Measurements from ENCODE around the gene UBTD2. TPM values are rescaled to one million over a fixed set of nuclear protein-coding genes. Genes with fewer than 3 reads are reported as not detected.

Gene UBTD2
- total and polyA plus RNA-seq, 10 donors, result 4.9 to 13.9 (median 8.4) TPM

- WGBS, 5 donors, result 88 to 97% (median 91%) methylated on average over 3 of the region's 3 CpGs
- Histone ChIP-seq H3K9me3 (no peaks in the 10 kb centered on the region), H3K36me3 (no peaks in the 10 kb centered on the region), H3K27me3 (replicated peaks in 1 of 7) (no peaks in the 10 kb centered on the region), H3K4me3 (no peak overlapping the region), H3K27ac (no peak overlapping the region), H3K4me1 (peaks cover 0 to 40% (median 15%) of the 10 kb centered on the region in 6 donors)
- intact Hi-C loops (cut with DNase I; ENCODE audit: low total_unique reads), result no loop called here
- DNase-seq, result no peak
- no peak for TF ChIP-seq CTCF (IDR thresholded peaks at IDR 0.05 in 8 of 11, conservative IDR thresholded peaks at IDR 0.05 in 3 of 11)
- no peak for TF ChIP-seq POLR2AphosphoS5 (IDR thresholded peaks at IDR 0.05)
- no peak for TF ChIP-seq POLR2A (IDR thresholded peaks at IDR 0.05)
Measured at GRCh38 chr5:172276214-172276613, 7.3 kb downstream of the UBTD2 start.

GRCh38 chr5:172274951-172275753 is 8.4 kb downstream of the UBTD2 start:
- TF ChIP-seq POLR2A (IDR thresholded peaks at IDR 0.05) (no peak), CTCF (IDR thresholded peaks at IDR 0.05 in 8 of 11, conservative IDR thresholded peaks at IDR 0.05 in 3 of 11) (no peak), POLR2AphosphoS5 (IDR thresholded peaks at IDR 0.05) (no peak)
- intact Hi-C loops (cut with DNase I; ENCODE audit: low total_unique reads), result no loop called here

GRCh38 chr5:172267943-172268342 is 15.6 kb downstream of the UBTD2 start:
- H3K27ac ChIP-seq, result no peak overlapping the region
- intact Hi-C loops (cut with DNase I; ENCODE audit: low total_unique reads), result no loop called here
- H3K27me3 ChIP-seq (replicated peaks in 1 of 7), result no peaks in the 10 kb centered on the region
- peaks cover 0 to 7% (median 0%) of the 10 kb centered on the region in 6 donors for H3K36me3 ChIP-seq
- TF ChIP-seq POLR2AphosphoS5 (IDR thresholded peaks at IDR 0.05), result no peak
- TF ChIP-seq POLR2A (IDR thresholded peaks at IDR 0.05), result no peak
- no peak for TF ChIP-seq CTCF (IDR thresholded peaks at IDR 0.05 in 8 of 11, conservative IDR thresholded peaks at IDR 0.05 in 3 of 11)
- H3K4me3 ChIP-seq, result no peak overlapping the region
- WGBS, 5 donors, result 68 to 81% (median 70%) methylated on average over 4 of the region's 4 CpGs
- no peaks in the 10 kb centered on the region for H3K9me3 ChIP-seq
- peaks cover 0 to 16% (median 0%) of the 10 kb centered on the region in 6 donors for H3K4me1 ChIP-seq
- no peak for DNase-seq

More at GRCh38 chr5:172274951-172275753, 8.4 kb downstream of the UBTD2 start:
- Histone ChIP-seq H3K9me3 (no peaks in the 10 kb centered on the region), H3K27ac (no peak overlapping the region), H3K27me3 (replicated peaks in 1 of 7) (no peaks in the 10 kb centered on the region), H3K4me3 (no peak overlapping the region), H3K4me1 (peaks cover 0 to 33% (median 15%) of the 10 kb centered on the region in 6 donors), H3K36me3 (no peaks in the 10 kb centered on the region)
- DNase-seq, result no peak
- 40 to 65% (median 52%) methylated on average over 14 of the region's 14 CpGs for WGBS, 5 donors

- TF ChIP-seq CTCF (IDR thresholded peaks at IDR 0.05 in 8 of 11, conservative IDR thresholded peaks at IDR 0.05 in 3 of 11) (no peak), POLR2AphosphoS5 (IDR thresholded peaks at IDR 0.05) (no peak)
- Histone ChIP-seq H3K9me3 (no peaks in the 10 kb centered on the region), H3K27ac (no peak overlapping the region), H3K27me3 (replicated peaks in 1 of 7) (no peaks in the 10 kb centered on the region), H3K4me1 (peaks cover 0 to 6% (median 2%) of the 10 kb centered on the region in 6 donors), H3K4me3 (no peak overlapping the region), H3K36me3 (peaks cover 0 to 7% (median 0%) of the 10 kb centered on the region in 6 donors)
- DNase-seq, result no peak
- WGBS, 5 donors, result 84 to 93% (median 90%) methylated on average over 4 of the region's 4 CpGs
- intact Hi-C loops (cut with DNase I; ENCODE audit: low total_unique reads), result no loop called here
Measured at GRCh38 chr5:172266676-172267092, 16.9 kb downstream of the UBTD2 start.
